Loucy (cell line): Measurements from ENCODE around the gene PGC.

Experiments used
- CTCF ChIP-seq: fragments of 200-600 bp; sonication (generic); conservative IDR thresholded peaks from 2 replicates; pipeline ENCODE4 v1.5.1; 2014; ENCODE audit warnings: mild to moderate bottlenecking, antibody characterized with exemption, low read length
- EZH2phosphoT487 ChIP-seq: fragments of 200-600 bp; IDR thresholded peaks from 2 replicates; pipeline ENCODE4 v1.6.1; 2018; ENCODE audit warnings: antibody characterized with exemption, mild to moderate bottlenecking, moderate library complexity, borderline replicate concordance

- TF ChIP-seq CTCF, result no peak
- no peak for TF ChIP-seq EZH2phosphoT487
Observed at GRCh38 chr6:41704028-41704427, 43.2 kb downstream of the PGC start.
